Glomerular visceral epithelial cell (primary cell): ENCODE measurements around the gene FOXD4L1.
"Not testable (repeated sequence)": the region's sequence is repeated elsewhere in the genome, so short reads cannot be mapped to it uniquely, and the experiment has no call there.

Experiments
- DNase-seq: peaks from one replicate; pipeline ENCODE4 v3.0.0-alpha.2; 2016; ENCODE audit errors: extremely low spot score

The FOXD4L1 gene

DNA sequence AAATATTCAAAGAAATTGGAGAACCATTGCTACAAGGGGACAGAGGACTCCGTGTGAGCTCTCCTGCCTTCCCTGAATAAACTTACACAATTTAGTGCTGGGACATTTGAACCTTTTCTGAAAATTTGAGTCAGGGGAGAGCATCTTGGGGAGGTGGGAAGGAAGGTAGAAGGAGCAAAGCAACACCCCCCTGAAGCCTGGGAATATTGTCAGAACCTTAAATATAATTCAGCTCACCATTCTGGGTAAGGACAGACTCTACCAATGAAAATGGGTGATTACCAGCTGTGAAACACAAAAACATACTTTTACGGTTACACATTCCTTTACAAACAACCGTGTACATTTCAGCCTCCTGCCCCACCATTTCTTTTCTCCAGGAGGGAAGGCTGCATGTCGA, at the start of gene FOXD4L1:
FOXD4L1 (plus strand) TSS at position 301 of the 400 bp plus-strand sequence. CDS start 592 bp downstream, outside the sequence.
- not testable (repeated sequence) for DNase-seq

DNA sequence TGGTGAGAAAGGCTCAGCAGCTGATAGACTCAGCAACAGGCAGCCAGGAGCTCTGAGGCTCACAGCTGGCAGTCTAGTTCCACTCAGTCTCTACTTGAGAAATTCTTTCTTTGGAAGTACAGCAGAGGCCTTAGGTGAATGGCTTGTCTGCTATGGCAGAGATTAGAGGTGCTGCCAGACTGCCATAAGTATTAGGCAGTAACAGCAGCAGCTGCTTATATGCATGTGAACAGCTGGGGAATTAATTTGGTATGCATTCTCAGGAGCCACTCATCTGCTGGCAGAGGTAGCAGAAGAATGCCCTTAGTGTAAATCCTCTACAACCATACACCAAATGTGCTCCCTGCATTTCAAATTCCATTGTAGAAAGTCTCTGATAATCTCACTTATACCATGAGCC, 32.7 kb upstream of the FOXD4L1 start:
- DNase-seq, result not testable (repeated sequence)

DNA sequence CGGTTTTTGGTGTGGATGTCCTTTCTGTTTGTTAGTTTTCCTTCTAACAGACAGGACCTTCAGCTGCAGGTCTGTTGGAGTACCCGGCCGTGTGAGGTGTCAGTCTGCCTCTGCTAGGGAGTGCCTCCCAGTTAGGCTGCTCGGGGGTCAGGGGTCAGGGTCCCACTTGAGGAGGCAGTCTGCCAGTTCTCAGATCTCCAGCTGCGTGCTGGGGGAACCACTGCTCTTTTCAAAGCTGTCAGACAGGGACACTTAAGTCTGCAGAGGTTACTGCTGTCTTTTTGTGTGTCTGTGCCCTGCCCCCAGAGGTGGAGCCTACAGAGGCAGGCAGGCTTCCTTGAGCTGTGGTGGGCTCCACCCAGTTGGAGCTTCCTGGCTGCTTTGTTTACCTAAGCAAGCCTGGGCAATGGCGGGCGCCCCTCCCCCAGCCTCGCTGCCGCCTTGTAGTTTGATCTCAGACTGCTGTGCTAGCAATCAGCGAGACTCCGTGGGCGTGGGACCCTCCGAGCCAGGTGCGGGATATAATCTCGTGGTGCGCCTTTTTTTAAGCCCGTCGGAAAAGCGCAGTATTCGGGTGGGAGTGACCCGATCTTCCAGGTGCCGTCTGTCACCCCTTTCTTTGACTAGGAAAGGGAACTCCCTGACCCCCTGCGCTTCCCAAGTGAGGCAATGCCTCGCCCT, 21.6 kb upstream of the FOXD4L1 start:
- DNase-seq, result not testable (repeated sequence)

DNA sequence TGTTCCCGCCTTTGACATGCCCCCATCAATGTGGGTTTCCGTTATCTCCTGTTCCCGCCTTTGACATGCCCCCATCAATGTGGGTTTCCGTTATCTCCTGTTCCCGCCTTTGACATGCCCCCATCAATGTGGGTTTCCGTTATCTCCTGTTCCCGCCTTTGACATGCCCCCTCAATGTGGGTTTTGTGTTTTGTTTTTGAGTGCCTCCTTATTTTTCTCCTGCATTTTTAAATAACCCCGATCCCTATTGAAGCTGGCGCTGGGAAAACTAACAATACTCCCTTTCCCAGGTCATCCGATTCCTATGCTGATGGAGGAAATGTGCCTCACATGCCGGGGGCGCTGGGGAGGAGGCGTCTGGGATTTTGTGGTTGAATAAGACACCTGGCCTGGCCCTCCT, 1.9 kb upstream of the FOXD4L1 start:
- not testable (repeated sequence) for DNase-seq

DNA sequence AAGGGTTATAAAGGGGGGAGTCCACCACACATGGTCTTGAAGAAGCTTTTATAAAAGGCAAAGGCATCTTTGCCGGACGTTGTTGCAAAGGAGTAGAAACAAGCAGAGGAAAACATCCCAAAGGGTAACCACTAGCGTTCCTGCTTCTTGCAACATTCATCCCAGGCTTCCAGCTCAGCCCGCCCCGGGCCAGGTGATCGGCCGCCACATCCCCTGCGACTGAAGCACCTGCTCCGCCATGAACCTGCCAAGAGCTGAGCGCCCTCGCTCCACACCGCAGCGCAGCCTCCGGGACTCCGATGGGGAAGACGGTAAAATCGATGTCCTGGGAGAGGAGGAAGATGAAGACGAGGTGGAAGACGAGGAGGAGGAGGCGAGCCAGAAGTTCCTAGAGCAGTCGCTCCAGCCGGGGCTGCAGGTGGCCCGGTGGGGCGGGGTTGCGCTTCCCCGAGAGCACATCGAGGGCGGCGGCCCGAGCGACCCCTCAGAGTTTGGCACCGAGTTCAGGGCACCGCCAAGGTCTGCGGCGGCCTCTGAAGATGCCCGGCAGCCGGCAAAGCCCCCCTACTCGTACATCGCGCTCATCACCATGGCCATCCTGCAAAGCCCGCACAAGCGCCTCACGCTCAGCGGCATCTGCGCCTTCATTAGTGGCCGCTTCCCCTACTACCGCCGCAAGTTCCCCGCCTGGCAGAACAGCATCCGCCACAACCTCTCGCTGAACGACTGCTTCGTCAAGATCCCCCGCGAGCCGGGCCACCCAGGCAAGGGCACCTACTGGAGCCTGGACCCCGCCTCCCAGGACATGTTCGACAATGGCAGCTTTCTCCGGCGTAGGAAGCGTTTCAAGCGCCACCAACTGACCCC, 787 bp downstream of the FOXD4L1 start:
- DNase-seq, result not testable (repeated sequence)

DNA sequence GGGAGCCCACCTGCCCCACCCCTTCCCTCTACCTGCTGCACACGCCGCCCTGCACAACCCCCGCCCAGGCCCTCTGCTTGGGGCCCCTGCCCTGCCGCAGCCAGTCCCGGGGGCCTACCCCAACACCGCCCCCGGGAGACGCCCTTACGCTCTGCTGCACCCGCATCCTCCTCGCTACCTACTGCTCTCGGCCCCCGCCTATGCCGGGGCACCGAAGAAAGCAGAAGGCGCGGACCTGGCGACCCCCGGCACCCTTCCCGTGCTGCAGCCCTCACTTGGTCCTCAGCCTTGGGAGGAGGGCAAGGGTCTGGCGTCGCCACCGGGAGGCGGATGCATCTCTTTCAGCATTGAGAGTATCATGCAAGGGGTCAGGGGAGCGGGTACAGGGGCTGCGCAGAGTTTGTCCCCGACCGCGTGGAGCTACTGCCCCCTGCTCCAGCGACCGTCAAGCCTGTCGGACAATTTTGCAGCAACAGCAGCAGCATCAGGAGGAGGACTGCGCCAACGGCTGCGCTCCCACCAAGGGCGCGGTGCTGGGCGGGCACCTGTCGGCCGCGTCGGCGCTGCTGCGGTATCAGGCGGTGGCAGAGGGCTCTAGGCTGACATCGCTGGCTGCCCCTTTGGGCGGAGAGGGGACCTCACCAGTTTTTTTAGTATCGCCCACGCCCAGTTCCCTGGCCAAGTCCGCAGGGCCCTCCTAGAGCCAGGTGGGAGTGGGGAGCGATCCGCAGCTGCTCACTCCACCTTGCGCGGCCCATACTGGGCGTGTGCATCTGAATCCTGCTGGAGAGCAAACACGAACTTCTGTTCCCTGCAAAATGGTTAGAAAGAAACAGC, 1.6 kb downstream of the FOXD4L1 start:
- DNase-seq, result not testable (repeated sequence)

DNA sequence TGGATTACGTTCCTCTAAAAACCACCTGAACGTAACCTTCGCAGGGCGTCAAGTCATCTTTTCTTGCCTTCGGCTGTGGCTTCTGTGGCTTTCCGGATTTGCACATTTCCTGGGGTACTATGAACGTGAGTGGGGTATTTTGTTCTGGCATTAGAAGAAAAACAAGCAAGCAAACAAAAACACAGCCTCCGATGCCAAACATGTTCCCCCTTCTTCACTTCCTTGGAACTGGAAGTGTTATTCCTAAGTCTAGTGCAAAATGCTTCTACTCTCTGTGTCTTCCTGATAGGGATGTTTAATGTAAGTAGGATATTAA, 2.2 kb downstream of the FOXD4L1 start:
- not testable (repeated sequence) for DNase-seq

DNA sequence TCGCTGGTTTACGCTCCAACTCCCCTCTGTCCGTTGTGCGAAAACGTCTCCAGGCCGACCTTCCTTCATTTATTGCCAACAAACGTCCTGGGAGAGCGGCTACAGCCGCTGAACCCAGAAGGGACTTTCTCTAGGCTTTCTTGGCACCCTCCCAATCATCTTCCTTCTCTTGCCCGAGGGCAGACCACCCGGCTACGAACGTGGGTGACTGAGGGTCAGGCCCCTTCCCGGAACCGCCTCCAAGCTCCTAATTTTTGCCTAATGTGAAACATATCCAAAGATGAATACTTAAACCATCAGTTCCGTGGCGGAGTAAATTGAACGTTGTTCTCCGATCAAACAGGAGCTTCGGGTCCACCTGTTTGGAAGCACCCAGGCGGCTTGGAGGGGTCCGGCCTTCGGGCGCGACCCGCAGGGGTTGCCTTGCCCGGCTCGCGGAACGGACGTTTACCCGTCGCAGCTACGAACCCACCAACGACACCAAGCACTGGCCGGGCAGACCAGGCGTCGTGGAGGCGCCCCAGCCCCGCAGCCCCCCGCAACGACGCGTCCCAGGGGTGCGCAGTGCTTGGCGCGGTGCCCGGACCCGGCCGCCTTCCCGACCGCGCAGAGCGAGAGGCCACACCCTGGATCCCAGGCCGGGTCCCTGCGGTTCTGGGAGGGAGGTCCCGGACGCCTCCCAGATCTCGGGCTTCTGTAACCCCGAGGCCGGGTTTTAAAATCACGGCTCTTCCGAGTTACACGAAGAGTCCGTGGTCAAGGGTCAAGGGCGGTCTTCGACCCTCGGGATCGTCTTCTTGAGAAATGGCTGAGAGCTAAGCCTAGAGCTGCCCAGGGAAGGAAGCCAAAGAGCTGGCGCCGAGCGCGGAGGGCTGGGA, 4.0 kb downstream of the FOXD4L1 start:
- not testable (repeated sequence) for DNase-seq

DNA sequence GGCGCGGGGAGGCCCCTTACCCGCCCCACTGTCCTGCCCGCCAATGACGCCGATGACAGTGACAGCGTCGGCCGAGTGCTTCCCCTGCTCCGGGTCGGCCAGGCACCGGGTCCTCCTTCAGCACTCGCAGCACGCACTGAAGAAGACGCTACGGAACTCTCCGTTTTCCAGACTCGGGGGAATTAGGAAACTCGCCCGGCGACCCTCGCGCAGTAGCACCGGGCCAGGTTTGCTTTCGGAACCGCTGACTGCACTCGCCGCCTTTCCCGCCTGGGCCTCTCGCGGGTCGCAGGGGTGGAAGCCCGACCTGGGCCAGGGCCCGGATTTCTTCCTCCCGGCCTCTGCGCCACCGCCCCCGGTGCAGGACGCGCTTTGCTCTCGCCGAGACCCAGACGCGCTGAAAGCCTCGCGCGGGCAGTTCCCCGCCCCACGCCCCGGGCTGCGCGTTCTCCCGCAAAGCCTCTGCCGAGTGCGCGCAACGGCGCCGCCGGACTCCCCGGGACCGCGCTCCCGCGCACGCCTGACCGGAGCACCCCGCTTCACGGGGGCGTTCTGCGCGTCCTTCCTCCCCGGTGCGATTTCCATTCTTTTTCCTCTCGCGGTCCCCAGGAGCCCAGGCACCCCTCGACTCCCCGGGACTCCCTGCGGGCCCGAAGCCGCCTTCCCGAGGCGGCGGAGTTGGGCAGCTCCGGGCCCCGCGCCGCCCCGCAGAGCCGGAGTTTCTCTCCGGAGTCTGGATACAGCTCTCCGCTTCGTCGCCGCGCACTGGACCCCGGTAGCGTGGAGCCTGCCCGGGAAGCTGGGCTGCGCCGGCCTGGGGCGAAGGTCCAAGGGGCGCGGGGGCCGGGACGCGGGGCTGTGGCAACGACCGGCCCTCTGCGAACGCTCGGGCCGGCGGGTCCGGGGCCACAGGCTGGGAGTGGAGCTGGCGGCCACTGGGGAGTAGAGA, 4.9 kb downstream of the FOXD4L1 start:
- not testable (repeated sequence) for DNase-seq

DNA sequence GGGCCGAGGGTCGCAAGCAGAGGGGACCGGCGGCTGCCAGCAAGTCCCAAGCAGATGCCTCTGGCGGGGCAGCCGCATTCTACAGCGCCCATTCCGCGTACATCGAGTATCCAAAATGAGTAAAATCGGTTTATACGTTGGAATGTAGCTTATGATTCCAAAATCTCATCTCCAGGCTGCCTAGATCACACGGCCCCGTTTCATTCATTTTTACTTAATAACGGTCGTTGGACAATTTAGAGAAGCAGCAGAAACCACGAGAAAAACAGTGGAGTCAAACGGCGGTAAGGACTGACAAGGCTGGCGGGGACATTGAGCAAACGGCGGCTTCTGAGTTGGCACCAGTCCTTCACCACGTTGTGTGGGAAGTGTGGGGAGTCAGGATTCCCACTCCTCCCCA, 5.6 kb downstream of the FOXD4L1 start:
- DNase-seq, result not testable (repeated sequence)

DNA sequence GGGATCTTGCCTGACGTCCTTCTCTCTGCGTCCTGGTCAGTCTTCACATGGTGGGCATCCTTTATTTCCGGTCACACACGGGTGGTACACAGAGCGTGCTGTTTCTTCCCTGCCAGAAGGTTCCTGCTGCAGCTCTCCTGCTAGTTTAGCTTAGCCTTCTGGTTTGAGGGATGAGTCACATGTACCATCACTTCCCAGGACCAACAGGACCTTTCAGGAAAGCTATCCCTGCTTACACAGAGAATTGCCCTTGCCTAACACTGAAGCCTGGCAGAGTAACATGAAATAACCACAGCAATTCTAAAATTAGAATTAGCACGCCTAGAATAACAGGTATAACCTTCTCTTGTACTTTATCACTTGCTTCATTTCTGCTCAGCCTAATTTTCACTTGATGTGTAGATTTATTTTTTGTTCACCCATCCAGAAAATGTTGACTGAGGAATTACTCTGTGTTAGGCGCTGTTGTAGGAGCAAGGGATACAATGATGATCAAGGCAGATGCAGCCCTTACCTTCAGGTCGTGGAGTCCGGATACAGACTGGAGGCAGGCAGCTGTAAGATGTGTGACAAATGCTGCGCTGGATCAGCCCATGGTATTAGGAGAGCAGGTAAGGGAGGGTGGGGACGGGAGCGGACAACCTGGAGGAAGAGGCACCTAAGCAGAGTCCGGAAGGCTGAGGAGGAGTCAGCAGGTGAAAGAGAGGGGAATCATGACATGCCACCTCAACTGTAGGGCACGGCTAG, 9.1 kb downstream of the FOXD4L1 start:
- not testable (repeated sequence) for DNase-seq

DNA sequence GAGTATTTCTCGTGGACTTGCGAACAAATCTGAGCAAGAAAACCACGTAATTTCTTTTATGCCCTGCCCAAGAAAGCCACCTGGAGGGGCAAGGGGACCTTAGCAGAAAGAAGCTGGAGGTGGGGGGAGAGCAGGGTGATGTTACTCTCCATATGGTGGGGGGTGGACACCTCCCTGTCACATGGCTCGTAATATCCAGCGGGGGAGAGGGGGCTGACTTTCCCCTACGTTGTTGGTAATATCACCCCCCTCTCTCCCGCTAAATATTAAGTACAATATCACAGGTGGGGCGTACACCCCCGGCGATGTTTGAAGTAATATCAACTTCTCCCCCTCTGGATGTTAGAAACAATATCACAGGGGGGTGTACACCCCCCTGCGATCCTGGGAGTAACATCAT, 9.7 kb downstream of the FOXD4L1 start:
- DNase-seq, result not testable (repeated sequence)

DNA sequence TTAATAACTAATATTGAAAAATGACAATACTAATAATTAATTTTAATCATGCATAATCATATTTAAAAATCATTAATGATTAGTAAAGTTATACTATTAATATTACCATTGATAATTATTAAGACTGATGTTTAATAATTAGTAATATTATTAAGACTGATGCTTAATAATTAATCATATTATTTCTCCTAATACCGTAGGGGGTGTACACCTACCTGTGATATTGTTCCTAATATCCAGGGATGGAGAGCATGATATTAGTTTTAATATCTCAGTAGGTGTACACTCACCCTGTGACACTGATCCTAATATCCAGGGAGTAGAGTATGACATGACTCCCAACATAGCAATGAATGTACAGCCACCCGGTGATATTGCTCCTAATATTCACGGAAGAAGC, 12.4 kb downstream of the FOXD4L1 start:
- DNase-seq, result not testable (repeated sequence)

DNA sequence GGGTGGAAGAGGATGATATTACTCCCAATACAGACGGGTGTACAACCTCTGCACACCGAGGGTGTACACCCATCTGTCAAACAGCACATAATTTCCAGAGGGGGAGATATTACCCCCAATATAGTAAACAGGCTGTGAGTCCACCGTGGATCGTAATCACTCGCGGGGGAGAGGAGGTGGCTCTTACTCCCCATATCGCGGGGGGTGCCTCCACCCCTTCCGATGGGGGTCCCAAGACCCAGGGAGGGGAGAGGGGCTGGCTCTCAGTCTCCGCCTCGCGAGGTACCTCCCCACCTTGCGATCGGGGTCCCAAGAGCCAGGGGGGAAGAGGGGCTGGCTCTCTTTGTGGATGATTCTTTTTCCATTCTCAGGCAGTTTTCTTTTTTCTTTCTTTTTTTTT, 13.4 kb downstream of the FOXD4L1 start:
- DNase-seq, result not testable (repeated sequence)

DNA sequence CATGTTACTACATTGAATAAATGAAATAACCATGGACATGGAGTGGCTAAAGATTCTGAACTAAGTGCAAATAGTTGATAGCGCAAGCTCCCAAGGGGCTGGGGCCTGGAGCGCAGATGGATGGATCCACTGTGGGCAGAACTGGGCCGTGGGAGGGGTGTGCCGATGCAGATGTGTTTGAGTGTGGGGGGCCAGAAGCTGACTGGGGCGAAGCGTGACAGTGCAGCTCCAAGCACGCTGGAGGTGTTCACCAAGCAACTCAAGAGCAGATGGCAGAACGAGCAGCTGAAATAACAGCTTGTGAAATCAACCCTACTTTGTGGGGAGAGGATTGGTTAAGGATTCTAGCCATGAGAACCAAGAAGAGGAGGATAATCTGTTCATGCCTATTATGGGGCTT, 17.0 kb downstream of the FOXD4L1 start:
- DNase-seq, result not testable (repeated sequence)

DNA sequence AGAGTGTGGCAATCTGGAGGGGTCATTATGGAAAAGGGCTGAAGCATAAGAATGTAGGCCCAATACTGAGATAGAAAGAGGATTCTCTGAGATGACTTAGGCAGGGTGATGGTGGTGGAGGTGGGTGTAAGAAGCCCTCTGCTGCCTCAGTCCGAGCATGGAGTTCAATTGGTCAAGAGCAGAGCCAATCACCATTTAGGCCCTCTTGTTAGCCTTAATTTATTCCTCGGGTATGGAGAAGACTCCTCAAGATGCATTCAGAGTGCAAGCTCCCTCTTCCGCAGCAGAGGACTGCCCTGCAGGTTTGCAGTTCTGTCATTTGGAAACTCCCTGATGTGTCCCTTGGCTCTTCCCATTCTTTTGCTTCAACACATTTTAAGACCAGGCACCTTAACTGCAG, 17.5 kb downstream of the FOXD4L1 start:
- DNase-seq, result not testable (repeated sequence)

DNA sequence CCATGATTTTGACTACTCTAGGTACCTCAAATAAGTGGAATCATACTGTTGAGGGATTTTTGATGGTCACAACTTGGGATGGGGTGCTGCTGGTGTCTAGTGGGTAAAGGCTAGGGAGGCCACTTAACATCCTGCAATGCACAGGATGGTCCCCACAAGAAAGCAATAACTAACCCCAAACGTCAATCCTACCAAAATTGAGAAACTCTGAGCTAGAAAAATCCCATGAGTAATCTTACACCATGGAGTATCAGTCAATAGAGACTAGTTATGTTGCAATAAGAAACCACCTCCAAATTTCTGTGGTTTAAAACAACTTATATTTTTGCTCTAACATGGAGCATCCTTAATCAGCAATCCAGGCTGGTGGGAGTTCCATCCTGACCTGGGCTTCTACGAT, 18.6 kb downstream of the FOXD4L1 start:
- DNase-seq, result not testable (repeated sequence)

DNA sequence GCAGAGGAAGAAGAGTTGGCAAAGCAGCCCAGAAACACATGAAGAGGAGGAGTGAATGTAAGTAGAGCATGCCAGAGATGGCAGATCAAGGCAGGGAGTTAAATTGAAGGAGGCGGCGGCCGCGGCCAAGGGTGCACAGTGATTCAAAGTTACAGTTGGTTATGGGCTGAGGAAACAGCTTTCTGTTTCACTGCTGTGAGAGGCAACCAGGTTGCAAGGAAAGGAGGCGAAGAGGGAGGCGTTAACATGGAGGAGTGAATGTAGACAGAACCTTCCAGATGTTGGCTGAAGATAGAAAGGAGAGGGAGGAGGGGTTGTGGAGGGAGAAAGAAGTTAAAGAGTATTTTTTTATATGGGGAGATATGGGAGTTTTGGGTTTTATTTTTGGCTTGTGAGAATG, 22.4 kb downstream of the FOXD4L1 start:
- not testable (repeated sequence) for DNase-seq

DNA sequence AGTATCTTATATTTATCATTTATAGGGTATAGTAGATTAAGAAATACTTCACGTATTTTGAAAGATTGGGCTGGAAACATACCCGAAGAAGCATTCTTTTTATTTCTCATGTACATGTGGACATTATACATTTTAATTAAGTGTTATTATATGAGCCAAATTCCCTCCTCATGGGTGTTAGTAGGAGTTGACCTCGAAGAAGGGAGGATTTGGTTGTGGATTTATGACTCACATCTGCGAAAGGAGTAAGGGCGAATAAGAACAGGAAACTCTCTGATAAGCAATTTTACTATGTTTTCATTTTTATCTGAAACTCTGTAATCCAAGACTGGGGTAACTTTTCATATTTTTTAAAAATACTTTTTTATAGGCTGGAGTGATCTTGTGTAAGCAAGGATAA, 23.0 kb downstream of the FOXD4L1 start:
- not testable (repeated sequence) for DNase-seq
